Endothelial cell of hepatic sinusoid (primary cell): ENCODE data around the gene VAX1.
"Not testable (repeated sequence)": the region's sequence is repeated elsewhere in the genome, so short reads cannot be mapped to it uniquely, and the experiment has no call there.

Source experiments
- in situ Hi-C: cut with HindIII; loops from 2 replicates; pipeline ENCODE4 v1.10.0; 2017; ENCODE audit warnings: low sequenced_read_pairs

The VAX1 gene

GRCh38 chr10:117084421-117085246, 53.4 kb downstream of the VAX1 start:
- in situ Hi-C loops, result not testable (repeated sequence)
